ENCODE results near the gene LILRA6.
A peak's percentile ranks its signal among the peaks of the same experiment; 100 is the strongest.
"Not testable (repeated sequence)": the region's sequence is repeated elsewhere in the genome, so short reads cannot be mapped to it uniquely, and the experiment has no call there.

LILRA6 gene

DNA sequence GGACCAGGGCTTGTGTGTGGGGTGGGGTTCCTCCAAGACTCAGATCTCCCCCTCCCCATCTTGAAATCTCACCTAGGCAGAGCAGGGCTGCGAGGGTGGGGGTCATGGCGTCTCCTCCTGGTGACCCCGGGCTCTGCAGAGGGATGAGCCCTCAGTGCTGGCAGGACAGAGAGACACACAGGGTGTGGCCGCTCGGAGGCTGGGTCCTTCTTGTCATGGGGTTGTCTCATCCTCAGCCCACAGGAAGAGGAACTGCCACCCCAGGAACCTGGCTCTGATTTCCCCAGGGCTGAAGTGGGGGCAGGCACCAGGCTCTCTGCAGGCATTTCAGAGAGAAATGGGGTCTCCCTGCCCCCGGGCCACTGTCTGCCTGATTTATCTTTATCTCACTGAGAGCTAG, at the start of gene LILRA6:
LILRA6 (minus strand) TSS at position 145 of the 400 bp plus-strand sequence.
- DNase-seq = not testable (repeated sequence)

DNA sequence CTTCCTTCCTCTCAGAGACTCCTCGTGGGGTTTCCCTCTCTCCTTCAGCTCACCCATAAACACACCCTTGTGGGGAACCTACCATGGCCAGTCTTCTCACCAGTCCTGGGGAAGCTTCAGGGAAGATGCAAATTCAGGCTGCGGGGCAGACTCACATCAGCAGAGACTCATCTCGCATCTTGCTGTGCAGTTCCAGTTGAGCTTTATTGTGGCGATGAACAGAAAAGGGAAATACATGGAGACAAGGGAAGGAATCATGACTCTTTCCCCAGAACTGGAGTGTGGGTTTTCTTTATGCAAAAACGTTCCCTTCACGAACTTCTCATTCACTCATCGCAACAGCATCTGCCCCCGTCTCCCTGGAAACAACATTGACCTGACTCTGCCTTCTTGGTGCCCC, 46.6 kb upstream of the LILRA6 start:
- not testable (repeated sequence) for DNase-seq

DNA sequence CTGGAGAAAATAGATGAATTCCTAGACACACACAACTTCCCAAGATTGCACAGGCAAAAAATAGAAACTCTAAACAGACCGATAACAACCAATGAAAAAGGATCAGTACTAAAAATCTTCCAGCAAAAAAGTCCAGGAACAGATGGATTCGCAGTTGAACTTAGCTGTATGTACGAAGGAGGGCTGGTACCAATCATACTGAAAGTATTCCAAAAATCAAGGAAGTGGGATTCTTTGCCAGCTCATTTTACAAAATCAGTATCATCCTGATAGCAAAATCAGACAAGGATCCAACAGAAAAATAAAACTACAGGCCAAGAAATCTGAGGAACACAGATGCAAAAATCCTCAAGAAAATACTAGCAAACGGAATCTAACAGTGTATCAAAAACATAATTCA, 44.9 kb upstream of the LILRA6 start:
- no peak for DNase-seq

DNA sequence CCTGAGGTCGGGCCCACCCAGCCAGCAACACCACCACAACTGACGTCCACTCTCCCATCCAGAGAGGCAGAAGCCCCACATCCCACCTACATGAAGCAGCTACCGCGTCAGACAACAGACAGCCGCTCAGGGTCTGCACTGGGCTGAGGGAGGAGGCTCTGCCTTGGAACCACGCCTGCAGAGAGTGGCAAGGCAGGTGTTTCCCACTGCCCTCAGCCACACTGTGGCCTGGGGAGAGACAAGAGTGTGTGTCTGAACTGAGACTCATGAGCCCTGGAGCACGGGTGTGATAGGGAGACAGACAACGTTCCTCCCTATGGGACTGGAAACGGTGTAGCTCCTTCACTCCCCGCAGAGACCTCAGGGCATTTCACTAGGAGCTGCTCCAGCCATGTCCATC, 43.7 kb upstream of the LILRA6 start:
- DNase-seq = not testable (repeated sequence)

DNA sequence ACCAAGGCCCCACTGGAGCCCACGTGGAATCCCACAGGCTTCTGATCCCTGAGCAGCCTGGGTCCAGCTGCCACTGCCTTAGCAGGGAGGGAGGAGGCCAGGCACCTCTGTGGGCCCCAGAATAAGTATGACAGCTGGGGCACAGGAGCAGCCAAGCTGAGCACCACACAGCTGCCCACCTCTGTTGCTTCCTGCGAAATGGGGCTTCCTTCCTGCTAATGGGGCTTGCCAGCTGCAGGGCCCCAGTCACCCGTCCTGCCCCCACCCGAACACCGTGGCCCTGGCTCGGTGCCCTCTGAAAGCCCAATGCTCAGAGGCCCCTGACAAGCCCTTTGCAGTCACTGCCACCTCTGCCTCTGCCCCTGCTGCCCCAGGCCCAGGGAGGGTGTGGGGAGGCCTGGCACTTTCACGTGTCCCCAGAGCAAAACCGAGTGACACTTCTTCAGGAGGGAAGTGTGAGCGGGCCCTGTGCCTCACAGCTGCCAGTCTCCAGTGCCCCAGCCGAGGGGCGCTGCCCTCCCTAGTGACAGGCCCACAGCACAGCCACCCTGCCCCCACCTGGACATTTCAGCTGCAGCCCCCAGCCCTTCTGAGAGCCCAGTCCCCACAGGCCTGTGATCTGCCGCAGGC, 43.0 kb upstream of the LILRA6 start:
- not testable (repeated sequence) for DNase-seq

DNA sequence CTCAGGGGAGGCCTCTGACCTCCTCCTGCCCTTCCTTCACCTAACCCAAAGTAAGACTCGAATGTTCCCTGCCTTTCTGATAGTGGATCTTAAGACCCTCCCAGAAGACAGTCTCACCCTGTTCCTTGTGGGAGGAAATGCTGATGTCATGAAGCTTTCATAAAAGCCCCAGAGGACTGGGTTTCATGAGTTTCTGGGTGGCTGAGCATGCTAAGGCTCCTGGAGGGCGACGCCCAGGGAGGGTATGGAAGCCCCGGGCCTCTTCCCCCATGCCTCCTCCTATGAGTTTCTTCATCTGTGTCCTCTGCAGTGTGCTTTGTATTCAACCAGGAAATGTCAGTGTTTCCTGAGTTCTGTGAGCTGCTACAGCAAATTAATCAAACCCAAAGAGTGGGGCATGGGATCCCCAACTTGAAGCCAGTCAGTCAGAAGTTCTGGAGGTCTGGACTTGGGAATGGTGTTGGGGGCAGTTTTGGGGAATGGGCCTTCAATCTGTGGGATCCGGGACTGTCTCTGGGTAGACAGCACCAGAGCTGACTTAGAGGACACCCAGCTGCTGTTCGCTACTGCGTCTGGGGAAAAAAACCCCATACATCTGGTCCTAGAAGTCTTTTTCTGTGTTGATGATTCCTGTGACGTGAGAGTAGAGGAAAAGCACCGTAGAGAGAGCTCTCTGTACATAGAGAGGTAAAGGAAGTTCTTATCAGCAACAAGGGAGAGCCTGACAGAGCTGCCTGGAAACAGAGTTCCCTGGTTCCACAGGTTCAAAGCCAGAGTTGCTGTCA, 40.3 kb upstream of the LILRA6 start:
- no peak for DNase-seq

DNA sequence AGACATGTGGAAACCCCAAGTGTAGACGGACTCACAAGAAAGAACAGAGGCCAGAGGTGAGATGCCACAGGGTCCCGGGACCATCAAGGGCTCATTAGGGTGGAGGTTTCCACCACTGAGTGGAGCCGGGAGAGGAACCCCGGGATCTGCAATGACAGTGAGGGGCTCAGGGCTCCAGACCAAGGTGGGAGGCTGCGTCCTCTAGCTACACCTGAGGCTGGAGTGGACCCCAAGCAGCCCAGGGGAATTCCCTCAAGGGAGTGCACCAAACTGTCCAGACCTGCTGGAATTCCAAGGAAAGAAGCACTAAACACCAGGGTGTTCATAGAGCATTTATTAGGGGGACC, 39.1 kb upstream of the LILRA6 start:
- DNase-seq = not testable (repeated sequence)

DNA sequence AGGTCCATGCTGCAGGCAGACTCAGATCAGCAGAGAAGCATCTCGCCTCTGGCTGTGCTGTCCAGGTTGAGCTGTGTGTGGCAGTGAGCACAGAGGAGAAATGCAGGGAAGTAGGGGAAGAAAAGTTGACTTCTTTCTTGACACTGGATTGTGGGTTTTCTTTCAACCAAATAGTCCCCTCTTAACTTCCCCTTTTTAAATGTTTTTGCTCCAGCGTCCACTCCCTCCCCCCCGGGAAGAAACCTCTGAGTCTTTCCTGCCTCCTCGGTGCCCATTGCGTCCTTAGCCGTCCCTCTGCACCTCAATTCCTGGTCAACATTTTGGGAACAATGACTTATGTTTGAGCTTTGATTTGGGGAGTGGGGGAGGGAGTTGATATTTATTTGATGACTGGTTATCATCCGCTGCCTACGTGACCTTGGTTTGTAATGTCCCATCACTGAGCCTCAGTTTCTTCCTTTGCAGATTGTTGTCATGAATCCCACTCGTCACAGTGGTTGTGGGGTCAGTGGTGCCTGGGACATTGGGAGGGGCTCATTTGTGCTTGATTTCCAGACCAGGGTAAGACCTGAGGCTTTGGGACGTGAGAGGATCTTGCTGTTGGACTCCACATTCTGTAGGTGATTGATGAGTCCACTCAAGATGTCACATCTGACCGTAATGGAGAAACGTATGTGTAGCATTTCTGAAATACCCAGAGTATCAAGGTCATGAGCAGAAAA, 38.6 kb upstream of the LILRA6 start, which contains the start of gene LILRB2:
LILRB2 (minus strand) TSS at position 104 of the 722 bp plus-strand sequence. CDS start 614 bp downstream, outside the sequence.
- DNase-seq = no peak

DNA sequence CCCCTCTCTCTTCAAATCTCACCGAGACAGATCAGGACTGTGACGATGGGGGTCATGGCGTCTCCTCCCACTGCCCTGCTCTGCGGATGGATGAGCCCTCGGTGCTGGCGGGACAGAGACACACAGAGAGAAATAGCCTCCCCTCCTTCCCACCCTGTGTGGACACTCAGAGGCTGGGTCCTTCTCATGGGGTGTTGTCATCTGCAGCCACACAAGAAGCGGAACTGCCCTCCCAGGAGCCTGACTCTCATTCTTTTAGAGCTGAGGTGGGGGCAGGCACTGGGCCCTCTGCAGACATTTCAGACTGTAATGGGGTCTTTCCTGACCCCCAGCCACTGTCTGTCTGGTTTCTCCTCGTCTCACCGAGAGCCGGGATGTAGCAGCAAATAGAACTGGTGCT, 37.9 kb upstream of the LILRA6 start:
- DNase-seq = not testable (repeated sequence)

DNA sequence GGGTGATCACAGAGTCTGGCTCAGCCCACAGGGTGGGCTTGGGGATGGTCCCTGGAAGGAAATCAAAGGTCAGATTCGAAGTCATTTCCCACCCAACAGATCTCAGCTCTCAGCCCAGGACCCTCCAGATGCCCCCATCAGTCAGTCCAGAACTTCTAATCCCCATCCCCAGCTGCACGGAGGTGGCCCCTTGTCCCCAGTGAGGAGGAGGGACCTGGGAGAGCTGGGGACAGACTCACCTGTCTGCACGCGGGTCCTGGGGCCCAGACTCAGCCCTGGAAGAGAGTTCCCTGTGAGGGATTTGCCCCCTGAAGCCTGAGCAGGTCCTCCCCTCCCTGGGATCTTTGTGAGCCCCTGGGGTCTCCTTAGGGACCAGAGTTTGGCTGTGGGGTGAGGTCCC, 37.4 kb upstream of the LILRA6 start:
- not testable (repeated sequence) for DNase-seq

DNA sequence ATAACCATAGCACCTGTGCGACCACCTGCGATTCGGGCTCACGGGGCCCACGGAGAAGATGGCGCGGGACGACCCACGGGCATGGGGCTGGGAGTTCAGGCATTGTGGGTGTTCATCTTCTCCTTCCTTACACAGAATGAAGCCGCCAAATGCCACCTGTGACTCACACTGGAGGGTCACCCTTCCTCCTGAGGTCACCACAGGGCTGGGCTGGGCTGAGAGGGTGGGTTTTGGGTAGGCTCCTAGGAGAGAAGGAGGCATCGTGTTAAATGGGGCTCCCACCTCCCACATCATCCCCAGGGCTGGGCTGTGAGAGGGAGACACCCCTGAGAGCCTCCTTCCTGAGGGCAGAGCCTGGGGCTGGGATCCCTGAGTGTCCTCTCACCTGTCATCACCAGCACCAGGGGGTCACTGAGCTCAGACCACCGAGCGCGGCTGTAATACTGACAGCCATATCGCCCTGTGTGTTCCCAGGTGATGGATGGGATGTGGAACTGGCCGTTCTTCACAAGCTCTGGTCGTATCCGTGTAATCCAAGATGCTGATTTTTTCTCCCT, 36.9 kb upstream of the LILRA6 start:
- no peak for DNase-seq

DNA sequence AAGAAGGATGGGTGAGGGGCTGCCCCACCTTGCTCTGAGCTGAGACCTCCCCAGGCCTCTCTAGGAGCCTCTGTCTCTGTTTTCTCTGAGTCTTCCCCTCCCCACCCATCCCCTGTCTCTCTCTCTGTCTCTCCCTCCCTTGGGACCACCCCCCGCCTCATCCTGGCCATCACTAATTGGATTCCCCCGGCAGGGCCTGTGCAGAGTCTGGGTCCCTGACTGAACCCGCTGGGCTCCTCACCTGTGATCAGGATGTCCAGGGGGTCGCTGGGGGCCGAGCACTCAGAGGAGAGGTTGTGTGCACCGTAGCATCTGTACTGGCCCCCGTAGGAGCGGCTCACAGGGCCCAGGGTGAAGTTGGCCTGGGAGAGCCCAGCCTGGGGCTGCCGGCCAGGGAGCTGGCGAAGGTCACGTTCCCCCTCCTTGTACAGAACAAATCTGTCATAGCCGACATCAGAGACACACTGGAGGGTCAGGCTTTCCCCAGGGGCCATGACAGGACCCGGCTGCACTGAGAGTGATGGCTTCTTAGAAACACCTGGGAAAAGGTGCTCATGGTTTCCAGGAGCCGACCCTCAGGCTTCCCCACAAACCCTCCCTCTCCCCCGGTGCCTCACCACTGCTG, 36.1 kb upstream of the LILRA6 start:
- not testable (repeated sequence) for DNase-seq

DNA sequence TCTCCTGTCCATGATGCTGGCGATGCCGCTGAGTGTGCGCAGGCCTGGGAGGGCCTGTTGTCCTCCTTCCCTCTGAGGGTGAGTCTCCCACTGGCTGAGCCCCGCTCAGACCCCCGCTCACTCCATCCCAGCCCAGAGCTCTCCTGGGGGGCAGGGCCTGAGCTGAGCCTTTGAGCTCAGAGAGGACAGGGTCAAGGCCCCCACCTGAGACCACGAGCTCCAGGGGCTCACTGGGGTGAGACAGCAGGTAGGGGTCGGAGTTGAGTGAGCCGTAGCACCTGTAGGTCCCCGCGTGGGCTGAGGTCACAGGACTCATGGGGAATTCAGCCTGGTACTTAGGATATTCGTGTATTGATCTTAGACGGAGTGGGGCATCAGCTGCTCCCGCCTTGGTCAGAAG, 35.5 kb upstream of the LILRA6 start:
- not testable (repeated sequence) for DNase-seq

DNA sequence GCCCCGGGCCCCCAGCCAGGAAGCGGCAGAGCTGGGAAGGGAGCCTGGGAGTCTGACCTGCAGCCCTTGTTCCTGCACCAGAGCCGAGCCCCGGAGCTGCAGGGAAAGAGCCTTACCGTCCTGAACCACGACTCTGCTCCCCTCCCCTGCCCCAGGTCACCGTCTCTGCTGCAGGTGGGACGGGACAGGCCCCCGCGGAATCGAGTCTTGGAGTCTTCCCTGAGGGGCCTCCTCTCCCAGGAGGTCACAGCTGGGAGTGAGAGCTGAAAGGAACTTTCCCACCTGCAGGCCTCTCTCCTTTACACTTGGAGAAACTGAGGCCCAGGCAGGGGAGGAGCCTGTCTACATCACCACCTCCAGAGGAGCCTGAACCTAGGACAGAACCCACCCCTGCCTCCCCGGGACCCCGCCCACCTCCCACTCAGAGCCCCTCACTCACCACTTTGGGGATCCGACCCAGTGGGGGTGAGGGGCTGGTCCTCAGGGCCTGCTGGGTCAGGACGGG, 34.6 kb upstream of the LILRA6 start:
- not testable (repeated sequence) for DNase-seq

DNA sequence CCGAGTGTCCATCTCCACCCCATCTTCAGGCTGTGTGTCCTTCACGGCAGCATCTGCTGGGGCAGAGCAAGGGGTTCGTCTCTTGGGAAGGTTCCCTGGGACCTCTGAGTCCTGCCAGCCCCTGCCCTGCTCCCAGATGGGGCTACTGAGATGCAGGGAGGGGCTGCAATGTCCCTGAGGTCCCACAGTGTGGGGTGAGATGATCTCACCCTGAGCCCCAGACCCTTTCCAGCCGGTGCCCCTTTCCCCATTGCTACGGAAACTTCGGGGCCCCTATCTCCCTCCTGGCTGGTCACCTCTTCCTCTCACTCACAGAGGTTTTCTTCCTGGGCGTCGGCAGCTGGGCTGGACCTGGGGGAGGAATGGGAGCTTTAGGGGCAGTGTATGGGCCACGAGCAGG, 33.4 kb upstream of the LILRA6 start:
- no peak for DNase-seq

DNA sequence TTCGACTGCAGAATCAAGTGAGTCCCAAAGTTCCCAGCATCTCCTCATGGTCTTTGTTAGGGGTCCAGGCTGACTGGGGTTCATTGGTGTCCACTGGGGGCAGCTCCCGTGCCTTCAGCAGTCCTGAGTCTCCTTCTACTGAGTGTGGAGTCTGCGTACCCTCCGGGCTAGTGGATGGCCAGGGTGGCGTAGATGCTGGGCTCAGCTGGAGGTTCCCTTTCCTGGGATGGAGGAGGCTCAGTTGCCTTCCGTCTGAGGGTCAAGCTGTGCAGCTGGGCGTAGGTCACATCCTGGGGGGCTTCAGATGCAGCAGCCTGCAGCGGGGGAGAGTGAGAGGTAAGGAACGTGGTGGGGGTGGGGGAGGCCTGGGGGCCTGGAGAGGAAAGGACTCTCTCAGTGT, 31.9 kb upstream of the LILRA6 start:
- not testable (repeated sequence) for DNase-seq

DNA sequence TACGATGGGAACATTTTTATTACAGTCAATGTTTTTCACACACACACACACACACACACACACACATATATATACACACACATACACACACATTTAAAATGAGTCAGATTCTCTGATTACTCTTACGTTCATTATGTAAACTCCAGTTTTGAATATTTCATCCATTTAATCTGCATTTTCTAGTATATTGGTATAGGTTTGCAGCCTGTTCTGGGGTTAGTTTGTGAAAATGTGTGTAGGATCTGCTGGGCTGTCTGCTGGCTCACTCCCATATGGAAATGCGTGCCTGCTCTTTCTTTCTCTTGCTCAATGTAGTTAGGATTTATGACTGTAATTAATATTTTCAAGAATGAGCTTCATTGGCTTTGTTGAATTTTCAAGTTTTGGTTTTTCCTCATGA, 31.2 kb upstream of the LILRA6 start:
- DNase-seq = no peak

DNA sequence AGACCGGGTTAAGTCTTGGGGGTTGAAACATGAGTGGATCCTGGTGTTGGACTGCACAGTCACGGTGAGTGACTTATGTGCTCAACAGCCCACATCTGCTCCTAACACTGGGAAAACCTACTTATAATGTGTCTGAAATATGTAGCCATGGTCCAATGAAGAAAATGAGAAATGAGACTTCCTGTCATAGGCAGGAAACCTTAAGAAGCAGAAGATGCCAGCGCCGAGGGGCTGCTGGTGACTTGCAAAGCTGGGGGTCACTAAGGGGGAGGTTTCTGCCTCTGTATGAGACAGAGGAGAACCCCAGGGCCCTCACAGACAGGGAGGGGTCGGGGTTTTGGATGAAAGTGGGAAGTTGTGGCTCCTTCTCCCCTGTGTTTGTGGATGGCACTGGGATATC, 29.6 kb upstream of the LILRA6 start:
- not testable (repeated sequence) for DNase-seq

DNA sequence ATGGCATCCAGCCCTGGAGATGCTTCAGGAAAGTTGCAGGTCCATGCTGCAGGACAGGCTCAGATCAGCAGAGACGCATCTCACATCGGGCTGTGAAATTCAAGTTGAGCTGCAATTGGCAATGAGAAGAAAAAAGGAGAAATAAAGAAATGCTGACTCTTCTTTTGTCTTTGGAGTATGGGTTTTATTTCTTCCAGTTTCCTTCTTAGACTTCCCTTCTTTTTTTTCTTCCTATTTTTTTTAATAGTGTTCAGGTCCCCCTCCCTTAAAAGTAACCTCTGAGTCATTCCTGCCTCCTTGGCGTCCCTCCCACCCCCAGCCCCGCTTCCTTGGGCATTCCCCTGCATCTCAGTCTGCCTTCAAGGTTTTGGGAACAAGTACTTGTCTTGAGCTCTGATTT, 29.0 kb upstream of the LILRA6 start:
- not testable (repeated sequence) for DNase-seq

DNA sequence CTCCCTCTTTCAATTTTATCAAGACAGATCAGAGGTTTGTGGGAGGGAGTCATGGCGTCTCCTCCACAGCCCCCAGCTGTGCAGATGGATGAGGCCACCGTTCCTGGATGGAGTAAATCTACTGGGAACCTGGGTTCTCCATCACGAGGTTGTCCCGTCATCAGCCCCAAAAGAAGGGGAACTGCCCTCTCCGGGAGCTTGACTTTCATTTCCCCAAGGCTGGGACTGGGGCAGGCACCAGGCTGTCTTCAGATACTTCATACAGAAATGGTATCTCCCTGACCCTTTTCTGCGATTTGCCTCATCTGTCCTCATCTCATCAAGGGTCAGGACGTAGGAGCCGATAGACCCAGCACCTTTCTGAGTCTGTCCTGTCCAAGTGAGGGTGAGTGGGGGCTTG, 28.5 kb upstream of the LILRA6 start:
- no peak for DNase-seq

DNA sequence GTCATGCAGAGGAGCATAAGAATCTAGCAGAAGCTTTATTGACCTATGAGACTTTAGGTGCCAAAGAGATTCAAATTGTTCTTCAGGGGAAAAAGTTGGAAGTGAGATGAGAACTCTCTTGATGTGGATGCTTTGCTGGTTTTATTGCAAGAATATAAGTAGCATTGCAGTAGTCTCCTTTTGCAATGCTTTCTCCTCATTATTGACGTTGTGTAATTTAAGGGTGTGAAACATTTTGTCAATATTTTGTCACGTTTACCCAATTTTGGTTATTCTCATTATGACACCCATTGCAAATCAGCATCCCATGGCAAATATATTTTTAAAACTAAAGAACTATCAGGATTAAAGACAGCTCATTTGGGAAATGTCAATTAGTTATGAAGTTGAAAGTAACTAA, 26.3 kb upstream of the LILRA6 start:
- no peak for DNase-seq

DNA sequence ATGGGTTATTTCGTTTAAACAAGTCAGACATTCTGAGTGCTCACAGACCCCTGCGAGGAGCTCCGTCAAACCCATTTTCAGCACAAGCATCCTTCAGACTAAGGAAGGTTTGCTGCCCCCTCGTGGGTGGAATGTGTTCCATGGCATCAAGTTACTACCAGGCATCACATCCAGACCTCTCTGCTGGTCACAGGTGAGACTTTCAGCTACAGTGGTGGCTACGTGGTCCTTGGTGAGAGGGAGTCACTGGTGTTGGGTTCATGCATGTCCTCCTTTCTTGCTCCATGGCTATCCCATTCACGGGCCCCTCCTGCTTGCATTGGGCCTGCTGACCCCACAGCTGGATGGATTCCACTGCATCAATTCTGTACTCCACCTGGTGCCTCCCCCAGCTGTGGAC, 23.5 kb upstream of the LILRA6 start:
- DNase-seq = peak; percentile 46

DNA sequence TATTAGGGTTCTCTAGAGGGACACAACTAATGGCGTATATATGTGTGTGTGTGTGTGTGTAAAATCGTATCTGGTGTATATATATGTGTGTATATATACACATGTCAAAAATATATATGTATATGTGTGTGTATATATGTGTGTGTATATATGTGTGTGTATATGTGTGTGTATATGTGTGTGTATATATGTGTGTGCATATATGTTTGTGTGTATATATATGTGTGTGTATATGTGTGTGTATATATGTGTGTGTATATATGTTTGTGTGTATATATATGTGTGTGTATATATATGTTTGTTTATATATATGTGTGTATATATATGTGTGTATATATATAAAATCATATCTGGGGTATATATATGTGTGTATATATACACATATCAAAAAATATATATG, 19.9 kb upstream of the LILRA6 start:
- DNase-seq = no peak

All from DMS79 (cell line).